ENCODE data around the gene CPTP. TPM values are rescaled to one million over a fixed set of nuclear protein-coding genes. Genes with fewer than 3 reads are reported as not detected.

The CPTP gene
- total RNA-seq, 1 donor from 2014 or later = 112 TPM

DNA sequence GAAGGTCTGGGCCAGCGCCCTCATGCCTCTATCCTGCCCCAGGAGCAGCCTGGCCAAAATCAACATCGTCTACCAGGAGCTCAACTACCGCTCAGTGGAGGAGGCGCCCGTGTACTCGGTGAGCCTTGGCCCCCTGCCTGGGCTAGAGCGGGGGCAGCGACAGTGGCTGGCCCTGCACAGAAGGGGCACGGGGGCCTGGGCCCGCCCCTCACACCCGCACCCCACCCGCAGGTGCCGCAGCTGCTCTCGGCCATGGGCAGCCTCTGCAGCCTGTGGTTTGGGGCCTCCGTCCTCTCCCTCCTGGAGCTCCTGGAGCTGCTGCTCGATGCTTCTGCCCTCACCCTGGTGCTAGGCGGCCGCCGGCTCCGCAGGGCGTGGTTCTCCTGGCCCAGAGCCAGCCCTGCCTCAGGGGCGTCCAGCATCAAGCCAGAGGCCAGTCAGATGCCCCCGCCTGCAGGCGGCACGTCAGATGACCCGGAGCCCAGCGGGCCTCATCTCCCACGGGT is 33.5 kb upstream of the CPTP start:
- peak; percentile 42 for DNase-seq
- ATAC-seq = no peak
- intact Hi-C loops (cut with micrococcal nuclease) = no loop called here

GRCh38 chr1:1291548-1292441 is 32.8 kb upstream of the CPTP start:
- ATAC-seq = peak; percentile 77
- peak; percentile 82 for DNase-seq
- intact Hi-C loops (cut with micrococcal nuclease) = no loop called here

GRCh38 chr1:1292442-1292779 is 32.2 kb upstream of the CPTP start:
- ATAC-seq = no peak
- intact Hi-C loops (cut with micrococcal nuclease) = no loop called here
- no peak for DNase-seq

DNA sequence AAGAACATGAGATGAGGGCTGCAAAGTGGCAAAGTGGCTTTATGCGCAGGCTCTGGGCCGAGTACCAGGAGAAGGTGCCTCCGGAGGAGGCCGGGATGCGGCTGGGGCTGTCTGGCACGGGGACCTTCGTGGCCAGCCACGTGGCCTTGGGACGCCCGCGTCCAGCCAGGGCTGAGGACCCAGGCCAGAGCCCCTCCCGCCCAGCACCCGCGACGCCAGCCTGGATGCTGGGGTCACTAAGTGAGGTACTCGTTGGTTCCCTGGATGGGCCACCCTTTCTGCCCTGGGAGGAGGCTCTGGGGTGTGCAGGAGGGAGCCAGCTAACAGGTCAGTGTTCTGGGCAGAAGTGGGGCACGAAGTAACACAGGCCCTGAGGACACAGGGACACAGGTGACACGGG is 31.8 kb upstream of the CPTP start:
- peak; percentile 26 for DNase-seq
- ATAC-seq = no peak
- intact Hi-C loops (cut with micrococcal nuclease) = no loop called here

DNA sequence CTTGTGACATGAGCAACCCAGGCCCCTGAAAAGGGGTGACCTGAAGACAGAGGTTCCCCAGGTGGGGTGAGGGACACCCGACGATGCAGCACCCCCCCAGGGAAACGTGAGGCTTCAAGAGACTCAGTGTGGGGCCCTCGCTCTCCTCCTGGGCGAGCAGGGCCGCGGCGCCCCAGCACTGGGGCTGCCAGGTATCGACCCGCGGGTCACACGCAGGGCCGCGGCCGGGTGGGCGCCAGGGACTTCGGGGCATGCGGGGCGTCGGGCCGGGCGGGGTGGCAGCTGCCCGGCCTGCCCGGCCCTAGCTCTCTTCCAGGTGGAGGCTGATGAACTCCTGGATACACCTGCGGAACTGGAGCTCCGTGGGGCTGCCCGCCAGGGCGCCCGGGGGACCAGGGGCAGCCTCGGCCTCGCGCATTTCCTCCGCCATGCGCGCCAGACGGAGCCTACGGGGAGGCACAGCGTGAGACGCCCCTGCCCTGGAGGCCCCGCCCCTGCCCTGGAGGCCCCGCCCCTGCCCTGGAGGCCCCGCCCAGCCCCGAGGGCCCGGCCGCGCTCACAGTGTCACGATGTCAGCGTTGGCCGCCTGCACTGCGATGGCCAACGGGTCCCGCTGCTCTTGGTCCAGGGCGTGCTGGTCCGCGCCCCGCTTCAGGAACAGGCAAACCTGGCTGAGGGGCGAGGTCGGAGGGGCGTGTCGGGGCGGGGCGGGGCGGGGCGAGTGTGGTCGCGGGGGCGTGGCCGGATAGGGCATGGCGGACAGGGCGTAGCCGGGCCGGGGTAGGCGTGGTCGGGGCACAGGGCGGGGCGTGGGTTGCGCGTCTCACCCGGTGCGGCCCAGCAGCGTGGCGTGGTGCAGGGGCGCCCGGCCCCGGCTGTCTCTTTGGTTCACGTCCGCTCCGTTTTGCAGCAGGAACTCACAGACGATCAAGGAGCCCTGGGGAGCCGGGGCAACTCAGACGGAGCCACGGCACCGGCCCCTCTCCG is 31.0 kb upstream of the CPTP start:
- ATAC-seq (no peak), DNase-seq (peak; percentile 33)
- intact Hi-C loops (cut with micrococcal nuclease) = no loop called here

DNA sequence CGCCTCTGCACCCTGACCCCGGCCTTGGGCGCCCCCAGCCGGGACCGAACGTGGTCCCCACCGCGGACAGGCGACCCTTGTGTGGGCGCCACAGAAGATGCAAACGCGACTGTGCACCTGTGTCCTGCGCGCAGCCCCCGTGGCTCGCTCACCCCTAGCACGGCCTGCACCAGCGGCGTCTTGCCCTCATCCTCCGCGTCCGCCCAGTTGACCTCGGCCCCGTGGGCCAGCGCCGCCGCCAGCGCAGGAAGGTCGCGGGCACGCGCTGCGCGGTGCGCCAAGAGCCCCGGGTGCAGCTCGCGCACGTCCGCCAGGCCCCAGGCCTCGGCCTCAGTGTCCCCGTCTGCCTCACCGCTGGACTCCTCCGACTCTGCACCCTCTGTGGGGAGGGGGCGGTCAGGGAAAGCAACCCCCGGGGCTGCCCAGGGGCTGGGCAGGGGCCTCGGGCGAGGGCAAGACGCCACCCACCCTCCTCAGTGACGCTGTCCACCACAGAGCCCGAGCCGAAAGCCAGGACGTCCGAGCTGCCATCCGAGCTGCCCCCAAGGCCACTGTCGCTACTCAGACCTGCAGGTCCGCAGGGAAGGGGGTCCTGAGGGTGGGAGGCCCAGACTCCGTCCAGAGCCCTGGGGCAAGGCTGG is 30.2 kb upstream of the CPTP start:
- intact Hi-C loops (cut with micrococcal nuclease) = no loop called here
- DNase-seq (peak; percentile 25), ATAC-seq (no peak)

GRCh38 chr1:1295154-1295923 is 29.3 kb upstream of the CPTP start:
- ATAC-seq = no peak
- intact Hi-C loops (cut with micrococcal nuclease) = no loop called here
- no peak for DNase-seq

DNA sequence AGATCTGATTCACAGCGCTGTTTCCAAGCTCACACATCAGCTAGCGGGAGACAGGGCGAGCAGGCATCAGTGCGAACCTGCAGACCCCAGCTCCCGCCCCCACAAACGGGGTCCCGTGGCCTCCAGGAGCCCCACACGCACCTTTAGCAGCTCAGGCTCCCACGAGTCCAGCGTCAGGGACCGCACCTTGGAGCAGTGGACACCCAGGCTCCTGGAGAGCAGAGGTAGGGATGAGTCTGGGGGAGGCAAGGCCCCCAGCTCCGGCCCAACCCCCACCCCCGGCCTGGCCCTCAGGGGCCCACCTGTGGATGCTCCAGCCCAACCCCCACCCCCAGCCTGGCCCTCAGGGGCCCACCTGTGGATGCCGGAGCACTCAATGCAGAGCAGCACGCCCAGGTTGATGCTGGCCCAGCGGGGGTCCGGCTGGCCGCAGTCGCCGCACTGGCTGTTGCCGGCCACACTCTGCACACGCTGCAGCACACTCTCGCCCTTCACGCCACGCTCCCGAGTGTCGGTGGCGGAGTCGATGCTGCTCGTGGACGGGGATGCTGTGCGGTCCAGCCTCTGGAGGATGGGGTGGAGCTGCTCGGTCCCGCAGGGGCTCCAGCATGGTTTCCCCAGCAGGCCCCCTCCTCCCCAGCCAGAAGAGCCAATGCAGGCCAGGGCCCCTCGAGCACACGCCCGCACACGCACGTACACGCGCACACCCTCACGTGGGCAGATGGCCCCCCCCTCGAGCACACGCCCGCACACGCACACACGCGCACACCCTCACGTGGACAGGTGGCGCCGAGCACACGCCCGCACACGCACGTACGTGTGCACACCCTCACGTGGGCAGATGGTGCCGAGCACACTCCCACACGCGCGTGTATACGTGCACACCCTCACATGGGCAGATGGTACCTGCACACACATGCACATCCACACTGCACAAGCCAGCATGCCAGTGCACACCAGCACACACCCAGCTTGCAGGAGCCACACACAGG is 28.2 kb upstream of the CPTP start:
- DNase-seq = peak; percentile 26
- intact Hi-C loops (cut with micrococcal nuclease) = no loop called here
- no peak for ATAC-seq

- no peak for ATAC-seq
- intact Hi-C loops (cut with micrococcal nuclease) = no loop called here
- peak; percentile 24 for DNase-seq
These were observed 26.7 kb upstream of the CPTP start for GRCh38 chr1:1297802-1298424.

DNA sequence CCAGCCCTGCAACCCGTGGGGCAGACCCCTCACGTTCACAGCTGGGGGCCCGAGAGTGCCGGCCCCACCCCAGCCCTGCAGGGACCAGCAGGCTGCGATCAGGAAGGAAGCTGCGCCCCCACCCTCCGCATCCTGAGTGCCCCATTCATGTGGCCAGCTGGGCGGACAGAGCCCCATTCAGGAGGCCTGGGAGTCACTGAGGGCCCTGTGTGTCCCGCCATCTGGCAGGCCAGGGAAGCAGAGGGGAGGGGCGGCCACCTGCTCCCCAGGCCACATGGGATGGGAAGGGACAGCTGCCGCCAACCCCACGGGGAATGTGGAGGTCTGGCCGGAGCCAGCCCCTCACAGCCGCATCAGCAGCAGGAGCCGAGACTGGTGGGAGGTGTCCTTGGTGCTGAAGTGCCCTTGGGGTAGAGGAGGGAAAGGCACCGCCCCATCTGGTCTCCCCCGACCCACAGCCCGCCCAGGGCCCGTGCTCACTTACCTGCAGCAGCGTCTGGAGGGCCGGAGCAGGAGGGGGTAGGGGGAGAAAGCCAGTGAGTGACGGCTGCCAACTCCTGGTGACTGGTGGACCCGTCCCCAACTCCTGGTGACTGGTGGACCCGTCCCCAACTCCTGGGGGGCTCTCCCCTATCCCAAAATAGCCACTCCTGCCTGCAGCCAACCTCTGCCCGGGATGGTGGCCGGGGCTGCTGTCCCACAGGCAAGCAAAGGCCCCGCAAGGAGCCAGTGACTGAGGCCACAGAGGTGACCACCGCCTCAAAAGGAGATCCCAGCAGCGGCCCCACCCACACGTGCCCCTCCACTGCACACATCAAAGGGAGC is 25.5 kb upstream of the CPTP start:
- DNase-seq = peak; percentile 29
- no peak for ATAC-seq
- intact Hi-C loops (cut with micrococcal nuclease) = no loop called here

DNA sequence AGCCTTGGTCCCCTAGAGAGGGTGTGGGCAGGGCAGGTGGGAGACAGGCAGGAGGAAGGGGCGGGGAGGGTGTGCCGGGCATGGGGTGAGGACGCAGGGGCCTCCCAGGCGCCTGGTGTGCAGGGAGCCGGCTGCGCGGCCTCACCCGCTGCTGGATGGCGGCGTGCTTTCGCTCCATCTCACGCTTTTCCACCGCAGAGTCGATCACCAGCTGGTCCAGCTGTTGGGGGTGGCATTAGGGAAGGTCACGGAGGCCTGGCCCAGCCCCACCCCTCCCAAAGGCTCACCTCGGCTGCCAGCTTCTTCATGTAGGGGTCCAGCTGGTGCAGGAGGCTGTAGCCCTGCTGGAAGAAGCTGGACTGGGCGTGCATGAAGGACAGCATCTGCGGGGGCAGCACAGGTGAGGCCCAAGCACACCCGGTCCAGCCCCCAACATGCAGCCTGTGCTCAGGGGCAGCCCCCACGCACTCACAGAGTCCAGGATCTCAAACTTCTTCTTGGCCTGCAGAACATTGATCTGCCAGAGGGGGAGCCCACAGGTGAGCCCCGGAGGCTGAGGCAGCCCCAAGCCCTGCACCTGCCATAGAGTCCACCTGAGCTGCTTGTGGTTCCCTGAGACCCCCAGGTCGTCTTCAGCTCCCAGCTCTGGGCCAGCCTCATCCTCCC is 24.8 kb upstream of the CPTP start:
- intact Hi-C loops (cut with micrococcal nuclease) = no loop called here
- ATAC-seq (no peak), DNase-seq (no peak)

DNA sequence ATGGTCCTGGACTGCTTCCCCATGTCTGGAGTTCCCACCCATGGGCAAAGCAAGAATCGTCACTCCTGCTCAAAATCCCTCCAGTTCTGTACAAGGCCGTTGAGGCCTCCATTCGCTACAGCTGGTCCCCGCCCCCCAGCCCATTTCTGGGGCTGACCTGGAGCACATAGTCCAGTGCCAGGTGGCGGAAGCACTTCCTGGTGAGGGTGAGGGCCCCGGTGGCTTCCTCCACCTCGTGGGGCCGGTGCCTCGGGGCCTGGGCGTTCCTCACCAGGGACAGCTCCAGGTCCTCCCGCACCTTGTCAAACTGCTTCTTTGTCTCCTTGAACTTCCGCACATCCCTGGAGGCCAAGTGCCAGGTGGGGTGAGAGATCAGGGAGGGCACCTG is 24.3 kb upstream of the CPTP start:
- ATAC-seq = no peak
- intact Hi-C loops (cut with micrococcal nuclease) = no loop called here
- DNase-seq = no peak

- intact Hi-C loops (cut with micrococcal nuclease) = no loop called here
- no peak for DNase-seq
- no peak for ATAC-seq
These were observed 22.6 kb upstream of the CPTP start for GRCh38 chr1:1302006-1302430.

- ATAC-seq (no peak), DNase-seq (no peak)
- intact Hi-C loops (cut with micrococcal nuclease) = no loop called here
These were observed 21.6 kb upstream of the CPTP start for GRCh38 chr1:1302951-1303509.

GRCh38 chr1:1303736-1304135 is 20.9 kb upstream of the CPTP start:
- intact Hi-C loops (cut with micrococcal nuclease) = no loop called here
- ATAC-seq (no peak), DNase-seq (no peak)

Measured in left ventricle myocardium superior (tissue), 1 donor.